Measurements from ENCODE around the gene ITPKB.

The ITPKB gene

DNA sequence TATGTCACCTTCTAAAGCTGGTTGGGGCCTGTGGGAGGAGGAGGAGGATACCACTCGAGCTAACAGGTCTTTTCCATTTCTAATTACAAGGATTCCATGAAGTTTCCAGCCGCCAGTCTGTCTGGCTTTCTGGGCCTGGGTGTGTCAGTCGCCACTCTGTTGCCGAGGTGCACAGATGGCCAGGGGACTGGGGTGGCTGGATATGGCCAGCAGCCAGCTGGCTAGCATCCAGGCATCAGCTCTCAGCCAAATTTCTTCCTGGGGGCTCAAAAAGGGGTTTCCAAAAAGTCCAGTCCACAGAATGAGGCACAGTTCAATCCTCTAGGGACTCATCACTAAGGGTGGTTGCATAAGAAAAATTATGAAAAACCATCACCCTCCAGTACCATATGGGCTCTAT, 32.4 kb downstream of the ITPKB start:
- DNase-seq (ENCODE audit: low read depth in 1 of 2, low spot score in 1 of 2): no peak

DNA sequence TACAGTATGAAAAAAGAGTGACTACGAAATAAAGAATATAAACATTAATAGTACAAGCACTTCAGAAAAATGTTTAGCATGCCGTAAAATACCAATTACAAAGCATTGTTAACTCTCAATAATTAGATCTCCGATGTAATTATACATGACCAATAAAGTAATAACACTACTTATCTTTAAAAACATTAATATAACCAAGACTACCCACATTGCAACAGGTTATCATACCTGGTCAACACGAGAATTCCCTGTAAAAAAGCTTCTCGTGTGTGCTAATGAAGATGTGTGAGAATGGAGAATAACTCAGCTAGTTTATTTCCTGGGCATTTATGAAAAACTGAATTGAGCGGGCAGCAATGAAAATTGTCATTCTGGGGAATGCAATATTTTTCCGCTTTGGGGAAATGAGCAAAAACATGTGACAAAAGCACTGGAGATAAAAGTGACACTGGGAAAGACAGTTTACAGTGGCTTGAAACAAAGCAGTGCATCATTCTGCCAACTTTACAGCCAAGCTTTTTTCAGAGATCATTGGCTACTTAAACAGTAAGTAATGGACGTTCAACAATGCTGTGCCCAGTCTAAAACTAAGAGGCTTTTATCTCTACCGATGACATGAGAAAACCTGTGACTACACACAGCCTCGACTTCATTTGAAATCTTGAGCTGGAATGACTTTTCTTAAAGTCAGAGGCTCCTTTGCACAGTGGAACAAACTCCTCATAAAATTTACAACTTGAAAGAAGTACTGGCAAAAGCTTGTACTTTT, 34.7 kb downstream of the ITPKB start:
- DNase-seq (ENCODE audit: low read depth in 1 of 2, low spot score in 1 of 2): no peak

DNA sequence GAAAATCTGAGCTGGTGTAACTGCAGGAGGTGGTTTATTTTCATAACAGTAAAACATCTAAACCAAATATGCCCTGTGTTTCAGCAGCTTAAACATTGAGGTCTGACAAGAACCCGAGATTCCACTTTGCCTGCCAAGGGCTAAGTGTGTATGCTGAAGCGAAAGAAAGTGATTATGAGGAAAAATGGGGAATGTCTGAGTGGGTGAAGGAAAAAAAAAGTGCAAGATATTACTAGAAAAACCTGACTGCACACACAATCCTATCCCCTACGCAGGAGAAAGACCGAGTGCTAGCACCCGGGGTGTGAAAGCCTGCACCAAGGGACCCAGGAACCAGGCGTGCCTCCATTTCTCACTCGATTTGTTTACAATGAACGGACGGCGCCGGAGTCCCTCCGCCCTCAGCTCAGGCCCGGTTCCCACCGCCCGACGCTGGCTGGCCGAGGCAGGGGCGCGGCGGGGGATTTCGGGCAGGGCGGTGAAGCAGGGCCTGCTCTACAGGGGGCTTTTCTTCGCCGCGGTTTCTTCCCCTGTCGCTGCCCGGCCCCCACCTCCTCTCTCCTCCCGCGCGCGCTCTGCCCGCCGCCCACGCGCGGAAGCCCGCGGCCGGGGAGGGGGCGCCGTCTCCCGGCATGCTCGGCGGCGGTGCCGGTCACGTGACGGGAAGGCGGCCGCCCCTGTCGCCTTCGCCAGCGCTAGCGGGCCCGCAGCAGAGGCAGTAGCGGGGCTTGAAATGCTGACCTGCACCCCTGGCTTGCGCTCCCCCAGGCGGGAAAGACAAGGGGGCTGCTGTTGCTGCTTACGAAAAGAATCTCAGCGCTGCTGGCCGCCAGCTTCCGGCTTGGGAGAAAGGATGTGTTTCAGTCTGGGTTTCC, 35.9 kb downstream of the ITPKB start:
- peak; percentile 64 to 78 for DNase-seq (ENCODE audit: low read depth in 1 of 2, low spot score in 1 of 2)

DNA sequence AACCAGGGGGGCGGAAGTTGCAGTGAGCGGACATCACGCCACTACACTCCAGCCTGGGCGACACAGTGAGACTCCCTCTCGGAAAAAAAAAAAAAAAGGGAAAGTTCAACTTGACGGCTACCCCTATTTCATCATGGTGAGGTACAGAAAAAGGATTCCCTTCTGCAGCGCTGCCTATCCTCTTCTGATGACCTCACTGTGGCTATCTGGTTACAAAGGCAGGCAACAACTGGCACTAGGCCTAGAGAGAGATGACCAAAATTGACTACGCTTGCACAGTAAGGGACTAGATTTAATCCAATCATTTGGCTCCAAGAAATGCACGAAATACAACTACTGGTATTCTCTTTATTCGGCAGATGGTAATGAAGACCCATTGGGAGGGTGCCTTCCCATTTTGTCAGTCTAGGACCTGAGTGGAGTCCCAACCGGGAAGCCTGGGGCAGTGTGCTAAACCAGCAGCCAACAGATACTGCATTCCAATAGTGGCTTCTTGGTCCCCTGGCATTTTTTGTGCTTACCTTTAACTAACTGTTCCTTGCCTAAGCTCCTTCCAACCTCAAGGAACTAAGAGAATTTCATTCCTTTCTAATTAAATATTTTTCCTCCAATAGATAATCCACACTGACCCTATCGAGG, 36.6 kb downstream of the ITPKB start:
- DNase-seq (ENCODE audit: low read depth in 1 of 2, low spot score in 1 of 2): no peak

DNA sequence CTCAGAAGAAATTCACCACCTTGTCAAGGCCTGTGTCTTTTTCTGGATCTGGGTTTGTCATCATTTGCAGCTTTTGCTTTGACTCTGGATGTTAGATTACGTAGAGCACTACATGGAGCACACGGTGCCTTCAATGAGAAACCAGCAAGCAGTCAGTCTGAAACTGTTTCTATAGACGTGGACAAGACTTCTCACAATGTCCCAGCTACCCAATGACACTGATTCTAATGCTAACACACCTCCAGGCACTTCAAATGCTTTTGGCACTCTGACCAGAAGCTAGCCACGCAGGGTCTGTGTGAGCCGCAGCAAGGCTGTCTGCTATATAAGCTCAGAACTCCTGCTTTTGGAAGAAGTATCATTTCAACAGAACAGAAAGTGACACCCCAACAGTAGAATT, 38.2 kb downstream of the ITPKB start:
- no peak for DNase-seq (ENCODE audit: low read depth in 1 of 2, low spot score in 1 of 2)

DNA sequence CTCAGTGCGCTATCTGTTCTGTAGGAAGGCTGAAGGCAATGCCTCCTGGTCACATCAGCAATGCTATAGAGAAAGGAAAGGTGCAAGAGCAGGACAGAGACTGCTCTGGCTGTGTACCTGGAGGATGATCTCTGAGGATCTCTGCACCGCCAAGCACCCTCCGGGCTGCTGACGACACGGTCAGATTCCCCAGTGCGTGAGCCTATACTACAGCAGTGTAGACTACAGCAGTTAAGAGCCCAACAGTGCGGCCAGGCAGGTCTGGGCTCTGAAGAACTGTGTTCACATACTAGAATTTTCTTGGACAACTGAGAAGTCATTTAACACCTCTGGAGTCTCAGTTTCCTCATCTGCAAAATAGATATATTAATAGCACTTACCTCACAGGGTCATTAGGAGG, 39.9 kb downstream of the ITPKB start:
- no peak for DNase-seq (ENCODE audit: low read depth in 1 of 2, low spot score in 1 of 2)

DNA sequence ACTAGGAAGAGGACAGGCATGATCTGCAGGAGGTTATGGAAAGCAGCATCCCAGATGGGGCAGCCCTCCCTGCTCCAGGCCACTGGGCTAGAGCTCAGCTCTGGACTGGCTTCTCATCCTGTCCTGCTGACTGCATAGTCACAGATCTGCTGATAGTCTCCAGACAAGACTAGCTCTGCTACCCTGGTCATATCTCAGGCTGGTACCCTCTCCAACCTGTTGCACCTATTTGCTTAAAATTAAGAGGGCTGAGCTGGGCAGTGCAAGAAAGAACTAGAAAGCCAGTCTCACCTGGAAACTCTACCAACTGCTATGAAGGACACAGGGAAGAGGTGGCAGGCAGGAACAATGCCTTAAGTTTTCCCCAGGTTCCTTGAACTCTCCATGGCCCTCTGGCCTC, 40.4 kb downstream of the ITPKB start:
- no peak for DNase-seq (ENCODE audit: low read depth in 1 of 2, low spot score in 1 of 2)

DNA sequence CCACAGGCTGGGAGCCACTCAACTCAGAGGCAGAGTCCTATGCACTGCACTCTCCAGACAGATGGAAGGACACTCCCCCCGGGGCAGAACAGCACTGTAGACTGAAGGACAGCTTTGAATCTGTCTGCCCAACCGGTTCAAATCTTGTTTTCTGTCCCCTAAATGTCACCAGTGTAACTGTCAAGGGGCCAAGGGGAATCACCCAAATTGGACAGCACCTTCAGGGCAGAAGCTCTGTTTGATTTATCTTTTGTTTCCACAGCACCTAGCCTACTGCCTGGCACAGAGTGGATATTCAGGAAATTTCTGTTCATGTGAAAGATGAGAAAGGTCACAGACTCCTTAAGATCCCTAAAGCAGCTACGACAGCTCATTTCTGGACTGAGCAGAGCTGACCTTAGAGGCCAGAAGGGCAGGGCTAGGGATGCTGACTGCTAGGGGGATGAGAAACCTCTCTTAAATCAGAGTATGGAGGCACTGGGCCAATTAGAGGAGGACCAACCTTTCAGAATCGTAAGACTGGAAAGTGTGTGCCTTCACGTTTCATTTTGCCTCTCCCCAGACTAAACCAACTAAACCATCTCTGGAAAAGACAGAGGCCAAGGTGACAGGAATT, 41.0 kb downstream of the ITPKB start:
- no peak for DNase-seq (ENCODE audit: low read depth in 1 of 2, low spot score in 1 of 2)

DNA sequence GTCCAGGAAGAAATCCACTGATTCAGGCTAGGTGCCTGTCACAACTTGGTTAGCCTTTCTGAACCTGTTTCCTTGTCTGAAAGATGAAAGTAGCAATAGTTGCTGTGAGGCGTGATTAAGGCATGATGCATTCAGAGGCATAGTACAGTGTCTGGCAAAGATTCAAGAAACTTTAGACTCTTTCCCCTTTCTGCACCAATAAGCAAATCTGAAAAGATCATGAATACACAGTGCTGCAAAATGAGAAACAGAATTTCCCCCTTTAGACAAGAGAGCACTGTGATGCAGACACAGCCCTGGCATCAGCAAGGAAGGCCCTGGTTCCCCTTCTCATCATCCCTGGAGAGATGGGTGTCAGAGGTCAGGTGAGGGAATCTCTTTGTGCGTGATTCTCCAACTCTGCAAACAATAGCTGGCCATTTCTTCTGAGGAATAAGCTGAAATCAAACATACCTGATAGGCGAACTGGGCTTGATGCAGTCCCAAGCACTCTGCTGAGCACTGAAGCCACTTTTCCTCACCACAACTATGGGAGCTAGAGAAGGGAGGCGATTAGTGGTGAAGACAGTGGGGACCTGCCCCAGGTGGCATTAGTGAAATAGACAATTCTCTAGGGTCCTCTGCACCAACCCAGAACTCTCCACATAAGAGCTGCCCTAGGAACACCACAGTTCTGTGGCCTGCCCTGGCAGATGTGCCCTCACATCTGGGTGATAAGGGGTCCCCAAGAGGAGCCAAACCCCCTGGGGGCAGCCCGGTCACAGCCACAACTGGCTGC, 41.7 kb downstream of the ITPKB start:
- no peak for DNase-seq (ENCODE audit: low read depth in 1 of 2, low spot score in 1 of 2)

DNA sequence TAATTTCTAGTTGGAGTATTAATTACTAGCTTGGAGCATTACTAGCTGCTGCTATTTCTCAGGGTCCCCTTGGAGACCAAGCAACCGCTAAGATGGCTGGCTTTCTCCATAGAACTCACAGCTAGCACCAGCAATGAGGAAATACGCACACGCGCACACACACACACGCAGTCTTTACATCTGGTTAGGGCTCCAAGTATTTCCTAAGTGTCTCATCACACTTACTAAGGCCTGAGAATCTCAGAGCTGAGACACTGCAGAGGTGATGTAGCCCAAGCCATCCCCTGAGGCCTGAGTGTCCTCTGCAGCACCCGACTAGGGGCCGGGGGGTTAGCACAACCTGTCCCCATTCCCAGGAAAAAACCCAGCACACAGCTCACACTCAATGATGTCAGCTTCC, 42.5 kb downstream of the ITPKB start:
- DNase-seq (ENCODE audit: low read depth in 1 of 2, low spot score in 1 of 2): no peak

DNA sequence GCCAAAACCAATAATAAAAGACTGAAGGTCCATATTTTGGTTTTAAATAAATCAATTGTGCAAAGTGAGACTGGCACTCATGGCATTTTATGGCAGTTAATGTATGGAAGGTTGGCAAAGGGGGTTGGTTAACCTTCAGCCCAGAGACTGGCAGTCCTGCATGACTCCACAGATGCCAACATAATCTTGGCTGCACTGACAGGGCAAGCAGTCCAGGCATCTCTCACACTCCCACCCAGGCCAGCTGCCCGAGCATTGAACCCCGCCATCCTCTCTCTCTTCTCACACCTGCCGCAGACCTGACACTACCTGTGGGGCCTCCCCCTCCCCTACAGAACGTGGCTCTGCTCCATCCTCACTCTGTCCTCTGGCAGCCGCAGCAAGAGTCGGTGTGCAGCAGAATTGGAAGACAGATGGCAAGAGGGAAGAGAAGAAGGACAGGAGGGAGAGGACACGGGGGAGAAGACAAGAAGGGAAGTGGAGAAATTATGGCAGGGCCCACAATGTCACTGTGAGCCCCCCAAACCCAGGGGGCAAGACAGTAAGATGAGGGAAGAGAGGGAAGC, 43.7 kb downstream of the ITPKB start:
- no peak for DNase-seq (ENCODE audit: low read depth in 1 of 2, low spot score in 1 of 2)

DNA sequence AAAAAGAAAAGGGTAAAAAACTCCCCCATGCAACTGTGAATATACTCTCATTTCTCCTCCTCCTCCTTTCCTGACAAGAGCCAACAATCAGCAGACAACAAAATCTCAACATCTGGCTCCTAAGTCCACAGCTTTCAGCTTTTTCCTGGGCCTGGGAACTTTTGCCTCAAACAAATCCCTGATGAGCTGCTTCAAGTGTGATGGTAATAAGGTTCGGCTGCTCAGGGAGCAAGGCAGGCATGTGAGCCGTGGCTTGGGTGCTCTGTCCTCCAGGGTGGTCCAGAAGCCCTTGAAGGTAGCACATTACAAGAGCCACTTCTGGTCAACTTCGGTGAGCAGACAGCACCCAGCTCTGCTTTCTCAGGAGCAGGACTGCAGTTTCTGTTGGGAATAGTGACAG, 46.3 kb downstream of the ITPKB start:
- DNase-seq (ENCODE audit: low read depth in 1 of 2, low spot score in 1 of 2): no peak

DNA sequence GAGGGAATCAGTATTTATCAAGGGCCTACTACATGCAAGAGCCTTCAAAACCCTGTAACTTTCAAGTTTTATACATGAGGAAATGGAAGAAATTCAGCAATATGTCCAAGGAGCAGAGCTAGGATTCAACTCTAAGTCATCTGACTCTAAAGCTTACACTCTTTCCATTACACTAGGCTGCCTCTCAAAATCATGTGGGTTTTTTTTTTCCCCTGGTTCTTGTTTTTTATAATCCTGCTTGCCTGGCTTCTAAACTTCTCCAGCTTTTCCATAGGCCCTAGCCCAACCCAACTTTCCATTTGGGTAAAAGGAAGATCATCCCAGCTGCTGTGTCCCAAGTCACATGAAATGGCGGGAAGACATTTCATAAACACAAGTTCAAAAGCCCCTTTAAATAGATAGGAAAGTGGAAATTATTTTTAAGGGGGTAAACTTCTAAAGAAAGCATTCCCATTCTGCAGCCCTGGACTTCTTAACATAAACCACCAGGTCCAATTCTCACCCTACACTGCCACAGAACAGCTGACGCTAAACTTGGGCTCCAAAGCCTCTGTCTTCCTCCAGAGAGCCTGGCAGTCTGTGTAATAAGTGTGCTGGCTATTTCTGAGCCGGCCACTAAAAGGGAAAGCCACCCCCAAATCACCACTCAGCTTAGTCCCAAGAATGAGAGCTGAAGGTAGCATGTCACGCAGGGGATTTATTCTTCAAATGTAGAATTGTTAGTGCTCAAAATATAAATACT, 46.9 kb downstream of the ITPKB start:
- no peak for DNase-seq (ENCODE audit: low read depth in 1 of 2, low spot score in 1 of 2)

DNA sequence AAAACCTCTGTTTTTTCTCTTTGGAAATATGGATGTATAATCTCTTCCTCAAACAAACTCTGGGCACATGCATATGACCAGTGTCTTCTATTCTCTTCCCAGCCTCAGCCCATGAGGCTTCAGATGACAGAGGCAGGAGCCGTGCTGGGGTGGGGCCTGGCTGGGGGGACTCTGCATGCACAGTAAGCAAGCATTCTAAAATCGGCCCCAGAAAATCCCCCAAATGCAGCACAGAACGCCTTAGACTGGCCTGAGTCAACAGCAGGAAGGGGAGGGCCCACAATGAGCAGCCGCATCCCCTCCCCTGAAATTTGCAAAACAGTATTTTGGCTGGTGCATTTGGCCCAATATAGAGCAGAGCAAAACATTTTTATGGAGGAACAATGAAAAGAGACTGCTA, 47.8 kb downstream of the ITPKB start:
- no peak for DNase-seq (ENCODE audit: low read depth in 1 of 2, low spot score in 1 of 2)

DNA sequence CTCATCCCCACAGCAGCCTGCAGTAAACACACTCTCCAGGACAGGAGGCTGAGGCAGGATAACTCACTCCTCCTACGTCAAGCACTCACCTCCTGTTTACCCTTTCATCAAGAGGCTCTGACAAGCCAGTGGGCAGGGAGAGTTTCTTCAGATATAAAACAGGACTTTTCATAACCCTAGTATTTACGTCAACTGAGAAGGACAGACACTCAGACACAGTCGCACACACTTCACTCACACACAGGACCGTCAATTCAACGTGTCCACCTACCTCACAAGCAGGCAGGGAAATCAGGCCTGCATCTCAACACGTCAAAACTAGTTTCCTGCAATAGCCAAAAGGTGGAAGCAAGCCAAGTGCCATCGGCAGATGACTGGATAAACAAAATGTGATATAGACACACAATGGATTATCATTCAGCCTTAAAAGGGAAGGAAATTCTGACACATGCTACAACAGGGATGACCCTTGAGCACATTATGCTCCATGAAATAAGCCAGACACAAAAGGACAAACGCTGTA, 48.6 kb downstream of the ITPKB start:
- DNase-seq (ENCODE audit: low read depth in 1 of 2, low spot score in 1 of 2): no peak

DNA sequence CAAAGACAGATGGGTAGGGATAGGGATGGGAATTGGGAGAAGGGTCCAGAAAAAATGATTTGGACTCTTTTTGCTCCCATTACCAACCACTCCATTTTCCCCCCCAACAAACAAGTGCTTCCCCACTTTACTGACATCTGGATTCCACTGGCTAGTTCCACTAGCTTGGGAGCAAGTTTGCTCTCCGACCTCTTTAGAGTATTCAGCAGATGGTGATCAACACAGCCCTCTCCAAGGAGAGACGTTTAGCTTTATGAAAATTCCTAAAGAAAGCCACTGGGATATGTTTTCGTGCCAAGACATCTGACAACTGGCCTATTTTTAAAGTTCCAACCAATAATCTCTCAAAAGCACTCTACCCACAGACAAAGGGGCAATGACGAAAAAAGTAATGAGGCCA, 50.3 kb downstream of the ITPKB start:
- DNase-seq (ENCODE audit: low read depth in 1 of 2, low spot score in 1 of 2): no peak

DNA sequence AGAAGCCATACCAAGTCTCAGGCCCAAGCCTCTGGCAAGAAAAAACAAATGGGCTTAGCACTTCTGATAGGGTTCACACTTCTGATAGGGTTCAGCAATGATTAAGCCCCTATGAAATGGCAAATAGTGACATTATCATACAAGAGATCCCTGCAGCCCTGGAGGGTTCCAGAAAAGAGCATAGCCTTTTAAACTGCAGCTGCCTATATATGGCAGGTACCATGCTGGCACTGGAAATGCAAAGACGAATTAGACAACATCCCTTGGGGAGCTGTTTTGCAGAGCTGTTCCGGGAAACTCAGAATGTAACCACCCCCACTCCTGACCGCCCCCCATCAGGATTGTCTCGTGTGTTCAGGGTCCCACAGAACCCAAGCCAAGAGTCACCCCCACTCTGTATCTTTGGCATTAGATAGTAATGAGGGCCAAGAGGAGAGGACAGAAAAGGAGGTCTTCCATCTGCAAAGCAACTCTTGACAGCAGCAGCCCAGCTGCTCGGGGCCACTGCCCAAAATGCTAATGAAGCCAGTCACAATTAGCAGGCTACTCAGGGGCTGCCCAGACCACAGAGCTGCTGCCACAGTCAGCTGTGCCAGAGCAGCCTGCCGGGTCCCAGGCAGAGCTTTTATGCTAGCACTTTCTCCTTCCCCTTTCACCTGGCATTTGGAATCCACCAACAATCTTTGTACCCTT, 50.9 kb downstream of the ITPKB start:
- DNase-seq (ENCODE audit: low read depth in 1 of 2, low spot score in 1 of 2): no peak

DNA sequence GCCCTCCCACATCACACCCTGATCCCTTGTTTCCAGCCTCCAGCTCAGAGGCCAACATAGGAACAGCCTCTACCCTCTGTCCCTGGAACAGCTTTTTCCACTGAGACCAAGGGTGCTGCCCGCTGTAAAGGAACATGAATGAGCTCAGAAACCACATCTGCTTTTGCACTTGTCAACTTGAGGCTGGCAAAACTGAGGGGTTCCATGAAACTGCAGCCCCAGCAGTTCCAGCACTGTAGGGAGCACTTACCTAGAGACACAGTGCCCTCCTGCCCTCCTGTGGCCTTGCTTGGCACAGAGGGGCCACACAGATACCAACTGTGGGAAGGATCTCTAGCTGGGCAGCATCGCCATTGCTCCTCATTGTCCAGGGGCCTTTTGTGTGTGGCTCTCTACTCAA, 51.7 kb downstream of the ITPKB start:
- DNase-seq (ENCODE audit: low read depth in 1 of 2, low spot score in 1 of 2): no peak
